GM12891 (cell line): ENCODE results near the gene PSMD3.

Source experiments
- DNase-seq: peaks from one replicate; pipeline ENCODE4 v3.0.0; 2011; ENCODE audit warnings: low spot score; ENCODE audit not compliant: insufficient read length
- FAIRE-seq: peaks from 2 replicates; lab custom pipeline; 2011; peaks lifted over from hg19 to GRCh38; lab: Jason Lieb, UNC
- PAX5 ChIP-seq: IDR thresholded peaks from 2 replicates; pipeline ENCODE4 v1.6.1; 2011; ENCODE audit warnings: low read length, moderate library complexity, mild to moderate bottlenecking; ENCODE audit not compliant: insufficient read depth, severe bottlenecking
- POLR2A ChIP-seq: IDR thresholded peaks from 2 replicates; pipeline ENCODE4 v1.6.1; 2011; ENCODE audit warnings: low read depth, low read length, control low read depth
- POLR2AphosphoS5 ChIP-seq: IDR thresholded peaks from 2 replicates; pipeline ENCODE4 v1.6.1; 2011; ENCODE audit warnings: low read depth, low read length, control low read depth
- POU2F2 ChIP-seq: IDR thresholded peaks from 2 replicates; pipeline ENCODE4 v1.6.1; 2011; ENCODE audit warnings: low read depth, mild to moderate bottlenecking, control low read depth, low read length, moderate library complexity
- SPI1 ChIP-seq: IDR thresholded peaks from 2 replicates; pipeline ENCODE4 v1.6.1; 2011; ENCODE audit warnings: low read depth, low read length, control low read depth
- TAF1 ChIP-seq: IDR thresholded peaks from 2 replicates; pipeline ENCODE4 v1.6.1; 2011; ENCODE audit warnings: low read depth, low read length, control low read depth

Gene PSMD3

DNA sequence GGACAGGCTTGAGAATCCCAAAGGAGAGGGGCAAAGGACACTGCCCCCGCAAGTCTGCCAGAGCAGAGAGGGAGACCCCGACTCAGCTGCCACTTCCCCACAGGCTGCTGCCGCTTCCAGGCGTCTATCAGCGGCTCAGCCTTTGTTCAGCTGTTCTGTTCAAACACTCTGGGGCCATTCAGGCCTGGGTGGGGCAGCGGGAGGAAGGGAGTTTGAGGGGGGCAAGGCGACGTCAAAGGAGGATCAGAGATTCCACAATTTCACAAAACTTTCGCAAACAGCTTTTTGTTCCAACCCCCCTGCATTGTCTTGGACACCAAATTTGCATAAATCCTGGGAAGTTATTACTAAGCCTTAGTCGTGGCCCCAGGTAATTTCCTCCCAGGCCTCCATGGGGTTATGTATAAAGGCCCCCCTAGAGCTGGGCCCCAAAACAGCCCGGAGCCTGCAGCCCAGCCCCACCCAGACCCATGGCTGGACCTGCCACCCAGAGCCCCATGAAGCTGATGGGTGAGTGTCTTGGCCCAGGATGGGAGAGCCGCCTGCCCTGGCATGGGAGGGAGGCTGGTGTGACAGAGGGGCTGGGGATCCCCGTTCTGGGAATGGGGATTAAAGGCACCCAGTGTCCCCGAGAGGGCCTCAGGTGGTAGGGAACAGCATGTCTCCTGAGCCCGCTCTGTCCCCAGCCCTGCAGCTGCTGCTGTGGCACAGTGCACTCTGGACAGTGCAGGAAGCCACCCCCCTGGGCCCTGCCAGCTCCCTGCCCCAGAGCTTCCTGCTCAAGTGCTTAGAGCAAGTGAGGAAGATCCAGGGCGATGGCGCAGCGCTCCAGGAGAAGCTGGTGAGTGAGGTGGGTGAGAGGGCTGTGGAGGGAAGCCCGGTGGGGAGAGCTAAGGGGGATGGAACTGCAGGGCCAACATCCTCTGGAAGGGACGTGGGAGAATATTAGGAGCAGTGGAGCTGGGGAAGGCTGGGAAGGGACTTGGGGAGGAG lies 34.7 kb downstream of the PSMD3 start, which contains the start of gene CSF3:
CSF3 (plus strand) TSS at position 436 of the 993 bp plus-strand sequence; CDS start at position 471, 35 bp downstream.
- FAIRE-seq (no peak), DNase-seq (no peak)
- TF ChIP-seq POLR2A (no peak), POU2F2 (no peak), PAX5 (no peak), POLR2AphosphoS5 (no peak), SPI1 (no peak), TAF1 (no peak)

DNA sequence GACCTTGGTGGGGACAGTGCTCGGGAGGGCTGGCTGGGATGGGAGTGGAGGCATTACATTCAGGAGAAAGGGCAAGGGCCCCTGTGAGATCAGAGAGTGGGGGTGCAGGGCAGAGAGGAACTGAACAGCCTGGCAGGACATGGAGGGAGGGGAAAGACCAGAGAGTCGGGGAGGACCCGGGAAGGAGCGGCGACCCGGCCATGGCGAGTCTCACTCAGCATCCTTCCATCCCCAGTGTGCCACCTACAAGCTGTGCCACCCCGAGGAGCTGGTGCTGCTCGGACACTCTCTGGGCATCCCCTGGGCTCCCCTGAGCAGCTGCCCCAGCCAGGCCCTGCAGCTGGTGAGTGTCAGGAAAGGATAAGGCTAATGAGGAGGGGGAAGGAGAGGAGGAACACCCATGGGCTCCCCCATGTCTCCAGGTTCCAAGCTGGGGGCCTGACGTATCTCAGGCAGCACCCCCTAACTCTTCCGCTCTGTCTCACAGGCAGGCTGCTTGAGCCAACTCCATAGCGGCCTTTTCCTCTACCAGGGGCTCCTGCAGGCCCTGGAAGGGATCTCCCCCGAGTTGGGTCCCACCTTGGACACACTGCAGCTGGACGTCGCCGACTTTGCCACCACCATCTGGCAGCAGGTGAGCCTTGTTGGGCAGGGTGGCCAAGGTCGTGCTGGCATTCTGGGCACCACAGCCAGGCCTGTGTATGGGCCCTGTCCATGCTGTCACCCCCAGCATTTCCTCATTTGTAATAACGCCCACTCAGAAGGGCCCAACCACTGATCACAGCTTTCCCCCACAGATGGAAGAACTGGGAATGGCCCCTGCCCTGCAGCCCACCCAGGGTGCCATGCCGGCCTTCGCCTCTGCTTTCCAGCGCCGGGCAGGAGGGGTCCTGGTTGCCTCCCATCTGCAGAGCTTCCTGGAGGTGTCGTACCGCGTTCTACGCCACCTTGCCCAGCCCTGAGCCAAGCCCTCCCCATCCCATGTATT lies 35.7 kb downstream of the PSMD3 start:
- TF ChIP-seq POLR2A (no peak), POU2F2 (no peak)
- no peak for FAIRE-seq
- no peak for DNase-seq

- TF ChIP-seq POLR2AphosphoS5 = no peak
- no peak for TF ChIP-seq TAF1
- TF ChIP-seq POU2F2 = no peak
- TF ChIP-seq POLR2A = no peak
- TF ChIP-seq SPI1 = no peak
- no peak for TF ChIP-seq PAX5
- FAIRE-seq = no peak
- no peak for DNase-seq
Measured at GRCh38 chr17:40017422-40018080, 36.9 kb downstream of the PSMD3 start.

DNA sequence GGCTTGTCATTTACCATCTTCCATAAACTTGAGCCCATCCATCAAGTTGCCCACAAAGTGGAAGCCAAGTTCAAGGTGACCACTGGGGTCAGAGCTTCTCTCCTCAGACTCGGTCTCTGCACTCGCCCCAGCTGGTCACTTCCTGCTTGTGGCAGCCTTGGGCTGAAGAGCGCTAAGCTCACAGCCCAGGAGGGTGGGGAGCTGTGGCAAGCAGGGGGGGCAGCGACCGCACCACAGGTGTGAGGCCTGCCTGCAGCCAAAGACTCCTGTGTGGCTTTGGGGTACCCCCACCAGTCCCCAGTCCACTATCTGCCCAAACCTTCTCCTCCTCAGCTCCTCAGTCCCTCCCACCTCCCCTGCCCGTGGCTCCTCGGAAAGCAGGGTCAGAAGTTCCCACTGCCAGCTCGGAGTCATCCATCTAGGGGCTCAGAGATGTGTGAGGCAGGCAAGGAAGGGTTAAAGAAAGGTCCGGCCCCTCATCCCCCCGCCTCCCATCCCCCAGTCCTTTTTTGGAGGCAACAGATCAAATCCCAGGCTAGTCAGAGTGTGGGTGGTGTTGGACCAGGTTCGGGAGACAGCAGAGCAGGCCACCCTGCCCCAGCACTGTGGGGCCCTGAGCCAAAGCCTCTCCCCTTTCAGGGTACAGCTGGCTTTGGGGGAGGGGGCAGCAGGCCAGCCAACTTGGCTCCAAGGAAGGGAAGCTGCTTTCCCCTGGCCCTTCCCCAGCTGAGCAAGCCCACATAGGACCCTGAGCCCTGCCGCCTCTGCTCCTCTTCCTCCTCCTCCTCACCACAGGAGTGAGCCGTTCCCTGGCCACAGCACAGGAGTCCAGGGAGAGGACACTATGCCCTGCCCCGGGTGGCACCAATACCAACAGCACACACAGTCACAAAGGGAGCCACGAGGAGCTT lies 37.9 kb downstream of the PSMD3 start:
- FAIRE-seq (no peak), DNase-seq (no peak)
- TF ChIP-seq SPI1 (no peak), POLR2AphosphoS5 (no peak), TAF1 (no peak), POLR2A (no peak), POU2F2 (no peak)

DNA sequence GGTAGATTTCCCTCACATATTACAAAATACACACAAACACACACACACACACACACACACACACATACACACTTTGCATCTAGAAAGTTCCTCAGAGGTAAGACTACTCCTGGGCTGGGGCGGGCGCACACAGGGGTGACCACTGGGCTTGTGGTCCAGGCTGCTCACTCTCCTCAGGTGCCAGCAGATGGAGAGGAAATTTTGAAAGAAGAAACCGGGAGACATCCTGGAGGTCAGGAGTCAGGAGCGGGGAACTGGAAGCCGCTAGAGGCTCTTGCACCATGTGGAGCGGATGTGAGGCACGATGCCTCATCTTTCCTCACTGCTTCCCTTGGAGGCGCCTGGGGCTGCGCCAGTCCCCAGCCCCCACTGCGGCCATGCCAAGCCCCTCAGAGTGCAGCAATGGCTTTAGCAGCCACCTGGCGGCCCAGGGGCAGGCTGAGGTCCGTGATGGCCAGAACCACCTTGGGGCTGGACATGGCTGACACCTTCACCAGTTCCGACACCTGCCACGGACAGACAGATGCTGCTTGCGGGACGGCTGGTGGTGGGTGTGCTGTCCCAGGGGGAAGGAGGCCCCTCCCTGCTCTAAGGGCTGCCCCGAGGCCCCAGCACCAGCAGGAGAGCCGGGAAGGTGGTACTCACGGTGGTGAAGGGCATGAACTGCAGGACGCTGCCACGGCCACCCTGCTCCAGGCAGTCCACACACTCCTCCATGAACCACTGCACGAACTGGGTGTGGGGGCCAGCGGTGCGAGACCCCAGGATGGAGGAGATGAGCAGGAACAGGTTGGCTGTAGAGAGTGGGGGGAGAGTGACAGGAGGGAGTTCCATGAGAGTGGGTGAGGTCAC lies 38.8 kb downstream of the PSMD3 start:
- no peak for TF ChIP-seq PAX5
- no peak for TF ChIP-seq POU2F2
- DNase-seq (no peak), FAIRE-seq (no peak)

DNA sequence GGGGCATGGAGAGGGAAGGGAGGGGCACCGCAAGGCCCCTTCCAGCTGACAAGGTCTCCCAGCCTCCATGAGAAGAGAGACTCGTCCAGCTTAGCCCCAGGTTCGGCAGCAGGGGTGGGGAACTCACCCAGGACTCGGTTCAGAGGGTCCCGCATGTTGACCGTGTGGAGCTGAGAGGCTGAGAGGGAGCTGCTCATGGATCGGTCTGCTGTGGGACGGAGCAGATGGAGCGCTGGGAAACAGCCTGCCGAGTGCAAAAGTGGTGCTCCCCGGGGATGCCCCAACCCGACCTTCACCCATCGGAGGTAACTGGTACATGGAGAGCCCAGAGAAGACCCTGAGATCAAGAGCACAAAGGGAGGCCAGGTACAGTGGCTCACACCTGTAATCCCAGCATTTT lies 39.5 kb downstream of the PSMD3 start:
- DNase-seq (no peak), FAIRE-seq (no peak)
- TF ChIP-seq PAX5 (no peak), POLR2AphosphoS5 (no peak), TAF1 (no peak), POU2F2 (no peak), SPI1 (no peak)

GRCh38 chr17:40021451-40021971 lies 40.9 kb downstream of the PSMD3 start:
- no peak for TF ChIP-seq TAF1
- TF ChIP-seq POLR2A = no peak
- no peak for TF ChIP-seq PAX5
- TF ChIP-seq POLR2AphosphoS5 = no peak
- DNase-seq (no peak), FAIRE-seq (no peak)

DNA sequence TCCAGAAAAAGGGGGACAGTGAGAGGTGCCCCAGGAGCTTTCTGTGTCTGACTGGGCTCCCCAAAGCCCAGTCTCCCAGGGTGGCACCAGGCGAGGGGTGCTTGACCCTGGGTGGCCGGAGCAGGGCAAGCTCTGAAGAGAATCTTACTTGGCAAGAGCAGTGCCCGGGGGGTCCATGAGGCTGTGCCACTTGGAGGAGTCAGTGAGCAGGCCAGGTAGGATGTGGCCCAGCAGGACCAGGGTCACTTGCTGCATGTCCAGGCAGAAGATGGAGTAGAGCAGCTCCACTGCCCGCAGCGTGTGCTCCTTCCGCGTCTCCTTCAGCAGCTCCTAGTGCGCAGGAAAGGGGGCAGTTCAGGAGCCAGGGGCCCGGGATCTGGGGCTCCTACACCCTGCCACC lies 41.9 kb downstream of the PSMD3 start:
- TF ChIP-seq POU2F2 = no peak
- no peak for TF ChIP-seq POLR2AphosphoS5
- DNase-seq = no peak
- FAIRE-seq = no peak
